HCT116 (cell line): ENCODE results near the gene CENPX. TPM values are rescaled to one million over a fixed set of nuclear protein-coding genes. Genes with fewer than 3 reads are reported as not detected.

ENCODE experiments used
- ATAC-seq: fragments of 200-7000 bp; cut with Tn5 transposase; 2 replicates; pipeline ENCODE4 v1.9.1; 2020; ENCODE audit warnings: mild to moderate bottlenecking, moderate library complexity
- BruUV-seq: library from RNA; stranded (reverse); fragments of 400-500 nt; replicated peaks from 2 replicates; lab custom pipeline; 2021; lab: Mats Ljungman, UMichigan
- CTCF ChIA-PET: fragments of 300-600 bp; sonication (Branson Sonifier 250); formaldehyde crosslinking; loops from one replicate; lab custom pipeline; 2021; ENCODE audit warnings: antibody characterized with exemption; lab: Charles Lee
- POLR2A ChIA-PET: fragments of 300-600, 350-600 bp; sonication (Branson Sonifier 250); formaldehyde crosslinking; loops from one replicate; lab custom pipeline; 2021; ENCODE audit warnings: antibody characterized with exemption; lab: Charles Lee
- RAD21 ChIA-PET, 2 experiments: fragments of 300-600 bp; sonication (Branson Sonifier 250); formaldehyde crosslinking; loops; one replicate each; lab custom pipeline; 2023; ENCODE audit warnings: low total read pairs in 2 of 2; ENCODE audit not compliant: uncharacterized antibody in 2 of 2, unreplicated experiment in 2 of 2, low non-redundant PET in 1 of 2; lab: Charles Lee
- DNase-seq: peaks from one replicate; pipeline ENCODE4 v3.0.0-alpha.2; 2010; ENCODE audit warnings: low read depth, low spot score
- H2AFZ ChIP-seq: fragments of 200-600 bp; shearing (Covaris generic), sonication (generic); 2 replicates; pipeline ENCODE4 v1.6.1; 2017; ENCODE audit warnings: low read depth, mixed run types, mixed read lengths, antibody characterized with exemption, low read length; ENCODE audit not compliant: poor library complexity, severe bottlenecking
- H3K27ac ChIP-seq: 2 replicates; pipeline ENCODE4 v1.5.1; 2012; ENCODE audit warnings: low read depth, low read length
- H3K27me3 ChIP-seq: fragments of 200-600 bp; sonication (generic); 2 replicates; pipeline ENCODE4 v1.6.1; 2016; ENCODE audit warnings: mixed run types, low read length, mixed read lengths; ENCODE audit not compliant: insufficient read depth
- H3K36me3 ChIP-seq, 2 experiments: fragments of 200-500 bp in 1 of 2; fragments of 200-600 bp in 1 of 2; sonication (Bioruptor generic) in 1 of 2; sonication (generic) in 1 of 2; 2 replicates each; pipeline versions ENCODE4 v1.5.1 to v1.6.1; 2014 to 2016; ENCODE audit warnings: low read length in 2 of 2, inconsistent platforms in 1 of 2, mixed read lengths in 1 of 2, mixed run types in 1 of 2; ENCODE audit not compliant: insufficient read depth in 2 of 2, control insufficient read depth in 1 of 2
- H3K4me1 ChIP-seq, 2 experiments: fragments of 200-600 bp in 1 of 2; sonication (generic) in 1 of 2; 2 replicates each; pipeline versions ENCODE4 v1.5.1 to v1.6.1; 2012 to 2017; ENCODE audit warnings: low read length in 2 of 2, inconsistent platforms in 1 of 2, mild to moderate bottlenecking in 1 of 2, mixed read lengths in 1 of 2, mixed run types in 1 of 2, moderate library complexity in 1 of 2; ENCODE audit not compliant: insufficient read depth in 2 of 2, control insufficient read depth in 1 of 2
- H3K4me2 ChIP-seq: fragments of 200-600 bp; sonication (generic); 2 replicates; pipeline ENCODE4 v1.6.1; 2017; ENCODE audit warnings: mixed run types, low read length, mixed read lengths
- H3K4me3 ChIP-seq, 2 experiments: fragments of 200-600 bp in 1 of 2; sonication (generic) in 1 of 2; replicated peaks in 1 of 2; 2 replicates each; pipeline ENCODE4 v1.5.1; 2011 to 2016; ENCODE audit warnings: low read length in 2 of 2, control low read depth in 1 of 2, low read depth in 1 of 2, mild to moderate bottlenecking in 1 of 2, mixed read lengths in 1 of 2, mixed run types in 1 of 2
- H3K79me2 ChIP-seq: fragments of 200-600 bp; sonication (generic); 2 replicates; pipeline ENCODE4 v1.6.1; 2017; ENCODE audit warnings: mild to moderate bottlenecking, mixed run types, low read length, moderate library complexity, mixed read lengths; ENCODE audit not compliant: insufficient read depth
- H3K9ac ChIP-seq: fragments of 200-600 bp; sonication (generic); 2 replicates; pipeline ENCODE4 v1.6.1; 2016; ENCODE audit warnings: low read length, mixed read lengths
- H3K9me2 ChIP-seq: fragments of 200-600 bp; sonication (generic), shearing (Covaris generic); 2 replicates; pipeline ENCODE4 v1.6.1; 2017; ENCODE audit warnings: mixed run types, mild to moderate bottlenecking, moderate library complexity; ENCODE audit not compliant: insufficient read depth
- H3K9me3 ChIP-seq, 2 experiments: fragments of 200-500 bp in 1 of 2; fragments of 200-600 bp in 1 of 2; sonication (Bioruptor generic) in 1 of 2; sonication (generic) in 1 of 2; 2 replicates each; pipeline ENCODE4 v1.6.1; 2014 to 2017; ENCODE audit warnings: low read length in 2 of 2, mixed read lengths in 2 of 2, inconsistent platforms in 1 of 2, low read depth in 1 of 2, mild to moderate bottlenecking in 1 of 2, mixed run types in 1 of 2, moderate library complexity in 1 of 2; ENCODE audit not compliant: control insufficient read depth in 1 of 2, insufficient read depth in 1 of 2
- H4K20me1 ChIP-seq: fragments of 200-600 bp; sonication (generic), shearing (Covaris generic); 2 replicates; pipeline ENCODE4 v1.6.1; 2017; ENCODE audit warnings: mixed run types, mild to moderate bottlenecking, moderate library complexity; ENCODE audit not compliant: insufficient read depth
- CBX3 ChIP-seq: IDR thresholded peaks from 2 replicates; pipeline ENCODE4 v1.6.1; 2012; ENCODE audit warnings: low read depth
- EGR1 ChIP-seq: IDR thresholded peaks from 2 replicates; pipeline ENCODE4 v1.6.1; 2012; ENCODE audit warnings: low read depth
- ELF1 ChIP-seq: IDR thresholded peaks from 2 replicates; pipeline ENCODE4 v1.6.1; 2012; ENCODE audit warnings: low read depth, borderline replicate concordance
- POLR2A ChIP-seq: IDR thresholded peaks from 2 replicates; pipeline ENCODE4 v1.7.0; 2011; ENCODE audit warnings: borderline replicate concordance; ENCODE audit not compliant: insufficient read depth, insufficient read length; ENCODE audit errors: extremely low read depth
- RAD21 ChIP-seq: IDR thresholded peaks from 2 replicates; pipeline ENCODE4 v1.6.1; 2012; ENCODE audit warnings: low read depth, mild to moderate bottlenecking
- SIN3A ChIP-seq: IDR thresholded peaks from 2 replicates; pipeline ENCODE4 v1.6.1; 2012; ENCODE audit warnings: low read depth
- ZFX ChIP-seq: fragments of 450-650 bp; IDR thresholded peaks from 2 replicates; pipeline ENCODE4 v1.6.1; 2017
- ZNF274 ChIP-seq: fragments of 200-500 bp; sonication (Bioruptor generic); IDR thresholded peaks from 2 replicates; pipeline ENCODE4 v1.6.1; 2014; ENCODE audit warnings: mild to moderate bottlenecking, low read depth, low read length, inconsistent platforms
- intact Hi-C: fragments of 100-400 bp; cut with micrococcal nuclease; formaldehyde crosslinking; loops from 2 replicates; pipeline ENCODE4 v1.10.0; 2022
- total RNA-seq: library from RNA; stranded (reverse); gene quantifications from one replicate; pipeline ENCODE4 v1.2.1, GENCODE V29; 2021; ENCODE audit not compliant: unreplicated experiment
- TF ChIP-seq, protein P1 (sequence below): IDR thresholded peaks from 2 replicates; pipeline ENCODE4 v1.6.1; 2011; ENCODE audit warnings: mild to moderate bottlenecking, low read length, moderate library complexity; ENCODE audit not compliant: insufficient replicate concordance; ENCODE audit errors: extremely low read depth
- TF ChIP-seq, protein P2 (sequence below), 3 experiments: fragments of 200-600 bp in 1 of 3; sonication (generic) in 1 of 3; IDR thresholded peaks in 2 of 3; conservative IDR thresholded peaks in 1 of 3; 2 replicates each; pipeline ENCODE4 v1.5.1; 2012 to 2017; ENCODE audit warnings: low read depth in 2 of 3, low read length in 2 of 3, antibody characterized with exemption in 1 of 3, borderline replicate concordance in 1 of 3, control low read depth in 1 of 3, mild to moderate bottlenecking in 1 of 3, mixed read lengths in 1 of 3, mixed run types in 1 of 3, moderate library complexity in 1 of 3; ENCODE audit not compliant: insufficient read depth in 1 of 3
- TF ChIP-seq, protein P3 (sequence below): IDR thresholded peaks from 2 replicates; pipeline ENCODE4 v1.6.1; 2012

Gene CENPX
- total RNA-seq, 1 experiment from 2014 or later: 184 TPM

DNA sequence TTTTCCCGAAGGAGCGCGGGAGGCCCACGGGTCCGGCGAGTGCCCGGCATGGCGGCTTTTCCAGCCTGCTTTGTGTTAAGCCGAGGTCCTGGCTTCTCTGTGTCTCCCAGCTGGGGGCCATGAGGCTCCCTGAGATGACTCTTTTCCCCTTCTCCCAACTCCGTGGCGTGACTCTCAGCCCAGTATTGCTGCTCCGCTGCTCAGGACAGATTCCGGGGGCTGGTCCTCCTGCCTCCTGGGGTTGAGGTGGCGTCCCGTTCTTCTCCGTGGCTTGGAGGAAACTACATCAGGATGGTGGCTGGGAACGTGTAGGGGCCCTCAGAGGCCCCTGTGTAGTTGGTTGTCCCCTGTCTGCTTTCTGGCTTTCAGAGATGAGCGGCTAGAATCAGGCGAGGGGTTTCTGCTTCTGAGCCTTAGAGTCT is 30.0 kb upstream of the CENPX start:
- ChIA-PET POLR2A (no interaction called here), CTCF (interaction anchor here (1.3 kb wide), 1 partner anchor 15 kb away, joined by 5 read pairs; the partner anchor contains the start of gene DCXR), RAD21 (no interaction called here)
- Histone ChIP-seq H4K20me1 (no peaks in the 10 kb centered on the region; the same call in 1 of the 2 replicates), H3K27ac (peak overlapping the region; percentile 81), H3K4me2 (peak overlapping the region; percentile 89), H3K9me3 (no peaks in the 10 kb centered on the region), H3K36me3 (peaks cover 14 to 42% of the 10 kb centered on the region in 2 experiments; a peak in 2 of 4 replicates), H3K4me3 (peak overlapping the region; percentile 94 to 99), H3K27me3 (no peaks in the 10 kb centered on the region), H3K9ac (peak overlapping the region; percentile 89), H2AFZ (no peak overlapping the region), H3K4me1 (peaks cover 13 to 34% of the 10 kb centered on the region in 2 experiments; a peak in 3 of 4 replicates), H3K79me2 (peaks cover 41% of the 10 kb centered on the region), H3K9me2 (no peaks in the 10 kb centered on the region)
- intact Hi-C loops: no loop called here
- DNase-seq: no peak
- no peak for TF ChIP-seq CBX3
- no peak for ATAC-seq
- no TSS peak for BruUV-seq

DNA sequence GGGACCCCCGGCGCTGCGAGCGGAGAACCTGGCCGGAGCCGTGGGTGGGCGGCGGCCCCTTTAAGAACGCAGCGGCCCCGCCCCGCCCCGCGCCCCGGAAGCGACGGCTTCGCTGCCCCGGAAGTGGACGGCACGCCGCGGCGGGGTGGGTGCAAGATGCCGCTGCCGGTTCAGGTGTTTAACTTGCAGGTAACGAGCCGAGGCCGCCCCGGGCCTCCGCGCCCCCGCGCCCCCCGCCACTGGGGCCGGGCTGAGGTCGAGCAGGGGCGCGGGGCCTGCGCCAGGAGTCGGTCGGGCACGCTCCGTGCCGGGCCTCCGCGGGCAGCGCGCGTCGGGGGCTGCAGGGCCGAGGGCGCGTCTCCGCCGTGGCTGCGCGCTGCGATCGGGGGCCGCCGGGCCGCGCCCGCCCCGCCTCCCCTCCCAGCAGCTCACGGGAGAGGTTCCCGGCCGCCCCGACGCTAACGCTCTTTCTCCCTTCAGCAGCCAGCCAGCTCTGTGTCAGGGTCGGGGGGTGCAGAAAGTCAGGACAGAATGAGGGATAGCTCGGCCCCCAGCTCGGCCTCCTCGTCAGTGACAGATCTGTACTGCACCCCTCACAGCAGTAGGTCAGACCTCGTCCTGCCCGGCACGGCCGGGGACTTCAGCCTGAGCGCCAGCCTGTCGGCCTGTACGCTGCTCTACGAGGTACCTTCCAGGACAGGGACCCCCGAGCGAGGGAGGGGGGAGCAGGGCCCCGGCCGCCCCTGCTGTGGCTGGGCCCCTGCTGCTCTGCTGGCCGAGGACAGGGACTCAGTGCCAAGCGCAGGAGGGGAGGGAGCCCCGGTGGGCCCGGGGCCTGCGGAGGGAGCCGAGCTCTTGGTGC is 29.3 kb upstream of the CENPX start, which contains the start of the genes GPS1 and RFNG:
TSS of gene GPS1 (plus strand) at position 123 of the 862 bp plus-strand sequence. CDS start at position 157, 34 bp downstream.
TSS of gene RFNG (minus strand) at position 36 of the 862 bp plus-strand sequence. CDS start 45 bp downstream, outside the sequence.
- BruUV-seq: no TSS peak
- H3K4me2 ChIP-seq: peak within 1 kb of the TSS; percentile 100
- no peak for TF ChIP-seq ELF1
- TF ChIP-seq POLR2A: no peak
- TF ChIP-seq RAD21: no peak
- TF ChIP-seq, protein P1, sequence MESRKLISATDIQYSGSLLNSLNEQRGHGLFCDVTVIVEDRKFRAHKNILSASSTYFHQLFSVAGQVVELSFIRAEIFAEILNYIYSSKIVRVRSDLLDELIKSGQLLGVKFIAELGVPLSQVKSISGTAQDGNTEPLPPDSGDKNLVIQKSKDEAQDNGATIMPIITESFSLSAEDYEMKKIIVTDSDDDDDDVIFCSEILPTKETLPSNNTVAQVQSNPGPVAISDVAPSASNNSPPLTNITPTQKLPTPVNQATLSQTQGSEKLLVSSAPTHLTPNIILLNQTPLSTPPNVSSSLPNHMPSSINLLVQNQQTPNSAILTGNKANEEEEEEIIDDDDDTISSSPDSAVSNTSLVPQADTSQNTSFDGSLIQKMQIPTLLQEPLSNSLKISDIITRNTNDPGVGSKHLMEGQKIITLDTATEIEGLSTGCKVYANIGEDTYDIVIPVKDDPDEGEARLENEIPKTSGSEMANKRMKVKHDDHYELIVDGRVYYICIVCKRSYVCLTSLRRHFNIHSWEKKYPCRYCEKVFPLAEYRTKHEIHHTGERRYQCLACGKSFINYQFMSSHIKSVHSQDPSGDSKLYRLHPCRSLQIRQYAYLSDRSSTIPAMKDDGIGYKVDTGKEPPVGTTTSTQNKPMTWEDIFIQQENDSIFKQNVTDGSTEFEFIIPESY: peak; percentile 43
- no peak; the same call in 1 of the 2 replicates for TF ChIP-seq EGR1
- TF ChIP-seq, protein P2, sequence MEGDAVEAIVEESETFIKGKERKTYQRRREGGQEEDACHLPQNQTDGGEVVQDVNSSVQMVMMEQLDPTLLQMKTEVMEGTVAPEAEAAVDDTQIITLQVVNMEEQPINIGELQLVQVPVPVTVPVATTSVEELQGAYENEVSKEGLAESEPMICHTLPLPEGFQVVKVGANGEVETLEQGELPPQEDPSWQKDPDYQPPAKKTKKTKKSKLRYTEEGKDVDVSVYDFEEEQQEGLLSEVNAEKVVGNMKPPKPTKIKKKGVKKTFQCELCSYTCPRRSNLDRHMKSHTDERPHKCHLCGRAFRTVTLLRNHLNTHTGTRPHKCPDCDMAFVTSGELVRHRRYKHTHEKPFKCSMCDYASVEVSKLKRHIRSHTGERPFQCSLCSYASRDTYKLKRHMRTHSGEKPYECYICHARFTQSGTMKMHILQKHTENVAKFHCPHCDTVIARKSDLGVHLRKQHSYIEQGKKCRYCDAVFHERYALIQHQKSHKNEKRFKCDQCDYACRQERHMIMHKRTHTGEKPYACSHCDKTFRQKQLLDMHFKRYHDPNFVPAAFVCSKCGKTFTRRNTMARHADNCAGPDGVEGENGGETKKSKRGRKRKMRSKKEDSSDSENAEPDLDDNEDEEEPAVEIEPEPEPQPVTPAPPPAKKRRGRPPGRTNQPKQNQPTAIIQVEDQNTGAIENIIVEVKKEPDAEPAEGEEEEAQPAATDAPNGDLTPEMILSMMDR (IDR thresholded peaks at IDR 0.05 in 2 of 3, conservative IDR thresholded peaks at IDR 0.05 in 1 of 3; ENCODE audit: borderline replicate concordance in 1 of 3, insufficient read depth in 1 of 3, low read depth in 2 of 3, low read length in 2 of 3): no peak
- TF ChIP-seq ZNF274: no peak
- peak; percentile 87; the same call in 1 of the 2 replicates for TF ChIP-seq ZFX
- no peak for TF ChIP-seq CBX3
- TF ChIP-seq, protein P3, sequence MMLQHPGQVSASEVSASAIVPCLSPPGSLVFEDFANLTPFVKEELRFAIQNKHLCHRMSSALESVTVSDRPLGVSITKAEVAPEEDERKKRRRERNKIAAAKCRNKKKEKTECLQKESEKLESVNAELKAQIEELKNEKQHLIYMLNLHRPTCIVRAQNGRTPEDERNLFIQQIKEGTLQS: no peak
- peak; percentile 63; the same call in 1 of the 2 replicates for TF ChIP-seq SIN3A

More for the DNA sequence above, 29.3 kb upstream of the CENPX start, which contains the start of the genes GPS1 and RFNG:
- Histone ChIP-seq H3K9me3 (no peaks in the 10 kb centered on the region), H2AFZ (no peak within 1 kb of the TSS), H4K20me1 (no peaks in the 10 kb centered on the region), H3K4me1 (peaks cover 13 to 34% of the 10 kb centered on the region in 2 experiments; a peak in 3 of 4 replicates), H3K9ac (peak within 1 kb of the TSS; percentile 89), H3K36me3 (peaks cover 14 to 42% of the 10 kb centered on the region in 2 experiments; a peak in 2 of 4 replicates), H3K27me3 (no peaks in the 10 kb centered on the region), H3K4me3 (peak within 1 kb of the TSS; percentile 94 to 99), H3K27ac (peak within 1 kb of the TSS; percentile 81), H3K9me2 (no peaks in the 10 kb centered on the region), H3K79me2 (peaks cover 41% of the 10 kb centered on the region)
- ChIA-PET POLR2A (no interaction called here), CTCF (interaction anchor here (1.3 kb wide), 1 partner anchor 14 kb away, joined by 5 read pairs; the partner anchor contains the start of gene DCXR), RAD21 (no interaction called here)
- ATAC-seq (peak; percentile 83), DNase-seq (no peak)
- intact Hi-C loops: no loop called here
